GM10266 (cell line): ENCODE measurements around the gene LIMA1.
"Not testable (repeated sequence)": the region's sequence is repeated elsewhere in the genome, so short reads cannot be mapped to it uniquely, and the experiment has no call there.

Experiments
- DNase-seq: peaks from one replicate; pipeline ENCODE4 v3.0.0; 2012; ENCODE audit errors: extremely low spot score
- CTCF ChIP-seq: IDR thresholded peaks from 2 replicates; pipeline ENCODE4 v1.5.1; 2012; ENCODE audit warnings: mild to moderate bottlenecking, low read depth; ENCODE audit not compliant: control insufficient read depth, insufficient read depth; ENCODE audit errors: missing control alignments

Gene LIMA1

GRCh38 chr12:50315803-50316202, 32.5 kb upstream of the LIMA1 start:
- no peak for DNase-seq
- no peak for TF ChIP-seq CTCF

GRCh38 chr12:50314636-50315312, 31.5 kb upstream of the LIMA1 start:
- peak; percentile 48 for DNase-seq
- TF ChIP-seq CTCF: peak; percentile 49

DNA sequence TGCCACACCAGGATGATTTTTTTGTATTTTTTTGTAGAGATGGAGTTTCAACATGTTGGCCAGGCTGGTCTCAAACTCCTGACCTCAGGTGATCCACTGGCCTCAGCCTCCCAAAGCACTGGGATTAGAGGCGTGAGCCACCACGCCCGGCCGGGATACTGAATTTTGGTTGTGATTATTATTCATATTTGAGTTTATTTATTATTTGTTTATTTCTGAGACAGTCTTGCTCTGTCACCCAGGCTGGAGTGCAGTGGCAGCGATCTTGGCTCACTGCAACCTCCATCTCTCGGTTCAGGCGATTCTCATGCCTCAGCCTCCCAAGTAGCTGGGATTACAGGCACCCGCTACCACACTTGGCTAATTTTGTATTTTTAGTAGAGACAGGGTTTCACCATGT, 30.7 kb upstream of the LIMA1 start:
- not testable (repeated sequence) for DNase-seq

GRCh38 chr12:50313256-50313931, 30.1 kb upstream of the LIMA1 start:
- TF ChIP-seq CTCF: no peak
- no peak for DNase-seq

GRCh38 chr12:50311858-50312609, 28.7 kb upstream of the LIMA1 start:
- not testable (repeated sequence) for DNase-seq

DNA sequence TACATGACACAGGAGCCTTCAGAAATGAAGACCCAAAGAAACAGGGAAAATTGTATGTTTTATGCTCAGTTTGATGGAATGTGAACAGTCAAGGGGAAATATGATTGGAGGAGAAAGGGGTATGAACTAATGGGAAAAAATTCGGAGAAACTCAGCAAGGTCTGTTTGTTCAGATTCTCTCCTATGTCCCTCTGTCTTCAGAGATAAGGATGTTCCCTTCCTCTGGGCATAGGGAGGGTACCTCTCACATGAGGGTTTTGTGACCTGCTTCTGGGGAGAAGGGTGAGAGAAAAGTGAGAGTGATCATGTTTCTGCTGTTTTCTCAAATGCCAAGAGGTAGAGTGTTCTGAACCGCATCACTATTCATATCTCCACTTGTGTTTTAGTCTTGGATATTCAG, 26.6 kb upstream of the LIMA1 start:
- TF ChIP-seq CTCF: no peak
- DNase-seq: no peak

DNA sequence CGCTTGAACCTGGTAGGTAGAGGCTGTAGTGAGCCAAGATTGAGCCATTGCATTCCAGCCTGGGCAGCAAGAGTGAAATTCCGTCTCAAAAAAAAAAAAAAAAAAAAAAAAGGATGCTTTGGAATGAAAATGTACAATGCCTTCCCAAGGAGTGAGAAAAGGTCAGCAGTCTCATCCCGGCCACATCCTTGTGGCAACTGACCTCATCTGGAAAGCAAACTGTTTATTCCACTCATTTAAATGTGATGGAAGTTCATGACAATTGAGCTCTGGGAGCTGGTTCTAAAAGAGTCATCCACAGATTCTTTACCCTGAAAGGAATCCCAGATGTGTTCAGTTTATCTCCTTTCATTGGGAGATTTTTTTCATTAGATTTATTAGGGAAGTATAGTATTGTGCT, 19.4 kb upstream of the LIMA1 start:
- DNase-seq: no peak
- no peak for TF ChIP-seq CTCF

DNA sequence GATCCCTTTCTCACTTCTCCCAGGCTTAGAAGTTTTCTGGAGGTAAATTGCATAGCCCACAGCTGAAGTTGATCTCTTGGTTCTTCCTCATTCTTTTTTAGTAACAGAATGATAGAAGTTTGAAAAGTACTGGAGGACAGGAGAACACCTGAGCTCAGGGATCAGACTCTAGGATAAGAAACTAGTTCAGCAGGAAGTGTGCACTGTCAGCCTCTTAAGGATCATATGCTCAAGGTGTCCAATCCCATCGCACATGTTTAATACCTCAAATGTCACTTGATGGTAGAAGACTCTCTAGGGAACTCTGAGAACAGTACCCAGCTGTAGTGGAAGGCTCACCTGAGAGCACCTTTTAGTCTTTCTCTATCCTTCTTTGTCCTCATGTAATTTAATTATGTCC, 14.7 kb upstream of the LIMA1 start:
- no peak for TF ChIP-seq CTCF

More for the DNA sequence above, 14.7 kb upstream of the LIMA1 start:
- DNase-seq: no peak
